Ascending aorta (tissue), 2 donors: ENCODE data around the gene PYGB. TPM values are rescaled to one million over a fixed set of nuclear protein-coding genes. Genes with fewer than 3 reads are reported as not detected.
"Not testable (repeated sequence)": the region's sequence is repeated elsewhere in the genome, so short reads cannot be mapped to it uniquely, and the experiment has no call there.

Experiments
- DNase-seq, 2 donors: peaks; one replicate each; pipeline ENCODE4 v3.0.0-alpha.2; 2019; ENCODE audit warnings: low spot score in 2 of 2
- H3K27ac ChIP-seq, 2 donors: fragments of 200-600 bp; sonication (generic); one replicate each; pipeline ENCODE4 v1.5.1; 2016 to 2017; ENCODE audit warnings: mild to moderate bottlenecking in 1 of 2
- H3K27me3 ChIP-seq: fragments of 200-600 bp; sonication (generic); one replicate; pipeline ENCODE4 v1.5.1; 2017
- H3K36me3 ChIP-seq, 2 donors: fragments of 200-600 bp; sonication (generic); one replicate each; pipeline ENCODE4 v1.5.1; 2016
- H3K4me1 ChIP-seq, 2 donors: fragments of 200-600 bp; sonication (generic); one replicate each; pipeline ENCODE4 v1.5.1; 2016 to 2017; ENCODE audit warnings: mild to moderate bottlenecking in 1 of 2
- H3K4me3 ChIP-seq, 2 donors: fragments of 200-600 bp; sonication (generic); one replicate each; pipeline ENCODE4 v1.5.1; 2016 to 2017; ENCODE audit warnings: mild to moderate bottlenecking in 1 of 2
- H3K9me3 ChIP-seq, 2 donors: fragments of 200-600 bp; sonication (generic); one replicate each; pipeline ENCODE4 v1.5.1; 2016
- intact Hi-C: fragments of 100-400 bp; cut with DNase I; formaldehyde crosslinking; loops from one replicate; pipeline ENCODE4 v1.15.1; 2023
- total RNA-seq: library from RNA; depleted of rRNA; stranded (reverse); fragments of >200 nt; gene quantifications from one replicate; pipeline ENCODE4 v1.1.0, GENCODE V29; 2016
- TF ChIP-seq, protein P1 (sequence below), 3 experiments: fragments of 200-600 bp in 2 of 3; fragments of 450-650 bp in 1 of 3; sonication (generic) in 2 of 3; IDR thresholded peaks; one replicate each; pipeline ENCODE4 v1.5.1; 2016 to 2019; ENCODE audit warnings: antibody characterized with exemption in 3 of 3, mild to moderate bottlenecking in 1 of 3, moderate library complexity in 1 of 3

Gene PYGB
- total RNA-seq, 1 donor from 2014 or later: 125 TPM

DNA sequence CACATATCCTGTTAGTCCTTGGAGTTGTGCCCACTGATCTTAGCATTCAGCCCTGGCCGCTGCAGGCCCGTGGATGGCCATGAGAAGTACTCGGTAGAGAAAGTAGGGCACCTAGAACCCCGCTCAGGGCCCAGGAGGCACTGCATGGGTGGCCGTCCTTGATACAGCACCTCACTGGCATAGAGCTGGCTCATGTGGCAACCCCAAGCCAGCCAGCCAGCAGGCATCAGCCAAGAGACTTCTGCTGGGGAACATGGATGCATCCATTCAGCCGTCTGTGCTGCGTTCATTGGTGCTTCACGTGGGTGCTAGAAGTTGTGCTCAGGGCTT is 10.6 kb downstream of the PYGB start:
- peaks cover 25 to 42% of the 10 kb centered on the region in 2 donors for H3K36me3 ChIP-seq
- peaks cover 0 to 21% of the 10 kb centered on the region in 2 donors for H3K4me1 ChIP-seq
- TF ChIP-seq, protein P1, sequence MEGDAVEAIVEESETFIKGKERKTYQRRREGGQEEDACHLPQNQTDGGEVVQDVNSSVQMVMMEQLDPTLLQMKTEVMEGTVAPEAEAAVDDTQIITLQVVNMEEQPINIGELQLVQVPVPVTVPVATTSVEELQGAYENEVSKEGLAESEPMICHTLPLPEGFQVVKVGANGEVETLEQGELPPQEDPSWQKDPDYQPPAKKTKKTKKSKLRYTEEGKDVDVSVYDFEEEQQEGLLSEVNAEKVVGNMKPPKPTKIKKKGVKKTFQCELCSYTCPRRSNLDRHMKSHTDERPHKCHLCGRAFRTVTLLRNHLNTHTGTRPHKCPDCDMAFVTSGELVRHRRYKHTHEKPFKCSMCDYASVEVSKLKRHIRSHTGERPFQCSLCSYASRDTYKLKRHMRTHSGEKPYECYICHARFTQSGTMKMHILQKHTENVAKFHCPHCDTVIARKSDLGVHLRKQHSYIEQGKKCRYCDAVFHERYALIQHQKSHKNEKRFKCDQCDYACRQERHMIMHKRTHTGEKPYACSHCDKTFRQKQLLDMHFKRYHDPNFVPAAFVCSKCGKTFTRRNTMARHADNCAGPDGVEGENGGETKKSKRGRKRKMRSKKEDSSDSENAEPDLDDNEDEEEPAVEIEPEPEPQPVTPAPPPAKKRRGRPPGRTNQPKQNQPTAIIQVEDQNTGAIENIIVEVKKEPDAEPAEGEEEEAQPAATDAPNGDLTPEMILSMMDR (IDR thresholded peaks at IDR 0.05): no peak
- no peak overlapping the region for H3K4me3 ChIP-seq
- H3K27ac ChIP-seq: no peak overlapping the region
- intact Hi-C loops: no loop called here
- no peaks in the 10 kb centered on the region for H3K9me3 ChIP-seq
- H3K27me3 ChIP-seq: no peaks in the 10 kb centered on the region
- DNase-seq: peak in 1 of 2 donors; percentile 60

DNA sequence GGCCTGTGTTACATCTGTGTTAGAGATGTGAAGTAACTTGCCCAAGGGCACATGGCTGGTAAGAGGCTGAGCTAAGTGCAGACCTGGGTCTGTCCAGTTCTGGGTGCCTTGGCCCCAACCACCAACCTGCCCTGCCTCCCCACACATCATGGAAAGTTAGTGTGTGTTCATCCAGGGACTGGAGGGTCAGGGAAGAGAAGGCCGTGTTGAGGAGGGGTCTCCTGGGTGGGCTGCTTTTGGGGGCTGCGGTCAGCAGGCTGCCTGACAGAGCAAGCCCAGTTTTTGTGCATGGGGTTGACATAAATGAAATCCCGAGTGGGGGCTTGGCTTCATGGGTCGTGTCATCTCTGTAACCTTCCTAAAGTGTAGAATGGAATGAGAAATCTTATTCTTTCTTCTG is 10.9 kb downstream of the PYGB start:
- H3K27me3 ChIP-seq: no peaks in the 10 kb centered on the region
- peaks cover 0 to 18% of the 10 kb centered on the region in 2 donors for H3K4me1 ChIP-seq
- no peak for DNase-seq
- H3K9me3 ChIP-seq: no peaks in the 10 kb centered on the region
- H3K36me3 ChIP-seq: peaks cover 25 to 42% of the 10 kb centered on the region in 2 donors
- TF ChIP-seq, protein P1 (IDR thresholded peaks at IDR 0.05): no peak
- intact Hi-C loops: no loop called here
- no peak overlapping the region for H3K27ac ChIP-seq
- no peak overlapping the region for H3K4me3 ChIP-seq

DNA sequence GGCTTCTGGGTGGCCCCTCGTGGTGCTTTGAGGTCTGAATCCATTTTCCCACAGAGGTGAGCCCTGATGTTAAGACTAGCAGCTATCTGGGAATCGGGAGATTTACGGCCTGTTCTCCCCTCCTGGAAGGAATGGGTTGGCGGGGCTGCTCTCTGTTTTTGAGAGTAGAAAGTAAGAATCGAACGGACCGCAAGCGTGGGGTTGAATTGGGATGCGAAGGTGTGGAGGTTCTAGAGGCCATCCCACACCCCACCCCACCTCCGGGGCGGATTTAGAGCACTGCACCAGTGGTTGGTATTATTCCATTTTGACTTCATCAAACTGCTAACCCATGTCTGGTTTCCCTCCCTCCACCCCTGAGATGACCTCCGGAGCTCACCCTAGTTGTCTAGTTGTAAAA is 11.5 kb downstream of the PYGB start:
- H3K27ac ChIP-seq: no peak overlapping the region
- H3K4me3 ChIP-seq: no peak overlapping the region
- peaks cover 0 to 18% of the 10 kb centered on the region in 2 donors for H3K4me1 ChIP-seq
- peaks cover 25 to 42% of the 10 kb centered on the region in 2 donors for H3K36me3 ChIP-seq
- H3K9me3 ChIP-seq: no peaks in the 10 kb centered on the region
- TF ChIP-seq, protein P1 (IDR thresholded peaks at IDR 0.05): no peak
- peak in 1 of 2 donors; percentile 46 for DNase-seq
- no peaks in the 10 kb centered on the region for H3K27me3 ChIP-seq
- intact Hi-C loops: no loop called here

DNA sequence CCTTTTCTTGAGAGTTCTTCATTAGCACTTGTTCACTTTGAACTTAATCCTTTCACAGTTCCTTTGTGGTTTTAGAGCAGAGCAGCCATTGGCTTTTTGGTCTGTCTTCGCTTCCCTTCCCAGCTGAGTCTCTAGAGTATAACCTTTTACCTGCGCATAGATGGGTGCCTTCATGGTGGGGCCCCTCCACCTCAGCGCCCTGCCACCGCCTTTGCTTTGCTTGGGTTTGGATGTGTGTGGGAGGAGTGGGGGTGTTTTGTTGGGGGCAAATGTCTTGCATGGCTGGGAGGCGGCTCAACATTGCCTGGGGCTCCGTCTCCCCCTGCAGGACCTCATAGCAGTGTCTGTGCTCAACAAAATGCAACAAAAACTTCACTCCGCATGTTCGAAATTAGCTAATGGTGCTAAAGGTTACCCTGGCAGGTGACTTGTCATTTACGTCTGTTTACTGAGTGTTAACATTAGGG is 11.9 kb downstream of the PYGB start:
- intact Hi-C loops: no loop called here
- TF ChIP-seq, protein P1 (IDR thresholded peaks at IDR 0.05): no peak
- Histone ChIP-seq H3K9me3 (no peaks in the 10 kb centered on the region), H3K4me1 (peaks cover 0 to 17% of the 10 kb centered on the region in 2 donors), H3K27me3 (no peaks in the 10 kb centered on the region), H3K27ac (no peak overlapping the region), H3K36me3 (peaks cover 25 to 42% of the 10 kb centered on the region in 2 donors), H3K4me3 (no peak overlapping the region)
- peak in 1 of 2 donors; percentile 53 for DNase-seq

DNA sequence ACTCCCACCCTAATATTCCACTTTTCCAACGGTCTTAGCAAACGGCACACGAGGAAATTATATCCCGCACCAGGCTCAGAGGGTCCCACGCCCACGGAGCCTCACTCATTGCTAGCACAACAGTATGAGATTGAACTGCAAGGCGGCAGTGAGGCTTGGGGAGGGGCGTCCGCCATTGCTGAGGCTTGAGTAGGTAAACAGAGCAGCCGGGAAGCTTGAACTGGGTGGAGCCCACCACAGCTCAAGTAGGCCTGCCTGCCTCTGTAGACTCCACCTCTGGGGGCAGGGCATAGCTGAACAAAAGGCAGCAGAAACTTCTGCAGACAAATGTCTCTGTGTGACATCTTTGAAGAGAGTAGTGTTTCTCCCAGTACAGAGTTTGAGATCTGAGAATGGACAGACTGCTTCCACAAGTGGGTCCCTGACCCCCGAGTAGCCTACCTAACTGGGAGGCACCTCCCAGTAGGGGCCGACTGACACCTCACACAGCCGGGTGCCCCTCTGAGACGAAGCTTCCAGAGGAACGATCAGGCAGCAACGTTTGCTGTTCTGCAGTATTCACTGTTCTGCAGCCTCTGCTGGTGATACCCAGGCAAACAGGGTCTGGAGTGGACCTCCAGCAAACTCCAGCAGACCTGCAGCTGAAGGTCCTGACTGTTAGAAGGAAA is 13.0 kb downstream of the PYGB start:
- H3K4me1 ChIP-seq, H3K4me3 ChIP-seq, H3K9me3 ChIP-seq, intact Hi-C loops, H3K27me3 ChIP-seq, H3K27ac ChIP-seq: not testable (repeated sequence)
- H3K36me3 ChIP-seq: peaks cover 25 to 44% of the 10 kb centered on the region in 2 donors
- peak in 1 of 2 donors; percentile 46 for DNase-seq

DNA sequence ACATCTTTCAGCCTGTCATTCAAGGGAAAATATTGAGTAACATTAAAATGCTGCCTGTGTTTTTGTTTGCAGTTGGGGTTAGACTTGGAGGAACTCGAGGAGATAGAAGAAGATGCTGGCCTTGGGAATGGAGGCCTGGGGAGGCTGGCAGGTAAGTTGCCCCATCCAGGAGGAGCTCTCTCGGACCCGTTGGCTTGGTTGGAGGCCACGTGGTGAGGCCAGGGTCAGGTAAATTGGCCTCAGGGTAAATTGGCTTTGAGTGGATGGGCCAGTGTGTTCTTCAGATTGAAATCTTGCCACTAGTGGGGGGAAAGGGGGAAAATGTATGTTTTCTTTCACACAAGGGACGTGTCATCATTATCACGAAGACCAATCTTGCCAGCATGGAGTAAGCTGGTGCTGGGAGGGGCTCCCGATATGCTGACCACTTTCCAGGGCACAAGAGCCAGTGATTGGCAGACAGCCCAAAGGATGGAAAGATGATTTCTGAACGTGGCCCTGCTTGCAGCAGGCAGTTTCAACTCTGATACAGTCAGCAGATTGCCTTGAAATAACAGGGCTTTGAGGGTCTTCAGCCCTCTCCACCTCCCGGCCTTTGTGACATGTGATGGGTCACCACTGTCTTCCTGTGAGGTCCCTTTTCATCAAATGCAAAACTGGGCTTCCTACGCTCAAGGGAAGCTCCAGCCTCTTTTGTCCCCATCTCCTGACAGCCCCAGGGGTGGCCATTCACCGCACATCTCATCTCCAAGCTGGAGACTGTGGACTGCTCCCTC is 21.4 kb downstream of the PYGB start:
- intact Hi-C loops: no loop called here
- no peaks in the 10 kb centered on the region for H3K9me3 ChIP-seq
- DNase-seq: peak in 1 of 2 donors; percentile 27
- H3K27ac ChIP-seq: no peak overlapping the region
- TF ChIP-seq, protein P1 (IDR thresholded peaks at IDR 0.05): no peak
- H3K36me3 ChIP-seq: peaks cover 49 to 57% of the 10 kb centered on the region in 2 donors
- no peaks in the 10 kb centered on the region for H3K4me1 ChIP-seq
- H3K4me3 ChIP-seq: no peak overlapping the region
- no peaks in the 10 kb centered on the region for H3K27me3 ChIP-seq
